ENCODE results near the gene SCUBE1.

DNA sequence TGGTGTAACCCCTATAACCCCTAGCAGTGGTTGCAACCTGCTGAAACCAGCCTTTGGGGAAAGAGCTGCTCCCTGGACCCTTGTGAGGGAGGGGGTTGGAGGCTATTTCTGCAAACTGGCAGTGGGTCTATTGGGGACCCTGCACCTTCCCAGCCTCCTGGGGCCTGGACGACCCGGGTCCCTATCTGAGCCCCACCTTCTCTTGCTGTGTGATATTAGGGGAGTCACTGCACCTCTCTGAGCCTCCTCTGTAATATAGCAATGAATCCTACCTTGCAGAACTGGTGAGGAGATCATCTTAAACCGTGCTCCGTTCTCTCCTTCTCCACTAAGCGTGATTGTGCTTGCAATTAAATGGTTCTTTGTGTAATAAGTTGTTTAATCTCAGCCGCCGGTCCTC lies 44.6 kb upstream of the SCUBE1 start:
- TF ChIP-seq, protein P1, sequence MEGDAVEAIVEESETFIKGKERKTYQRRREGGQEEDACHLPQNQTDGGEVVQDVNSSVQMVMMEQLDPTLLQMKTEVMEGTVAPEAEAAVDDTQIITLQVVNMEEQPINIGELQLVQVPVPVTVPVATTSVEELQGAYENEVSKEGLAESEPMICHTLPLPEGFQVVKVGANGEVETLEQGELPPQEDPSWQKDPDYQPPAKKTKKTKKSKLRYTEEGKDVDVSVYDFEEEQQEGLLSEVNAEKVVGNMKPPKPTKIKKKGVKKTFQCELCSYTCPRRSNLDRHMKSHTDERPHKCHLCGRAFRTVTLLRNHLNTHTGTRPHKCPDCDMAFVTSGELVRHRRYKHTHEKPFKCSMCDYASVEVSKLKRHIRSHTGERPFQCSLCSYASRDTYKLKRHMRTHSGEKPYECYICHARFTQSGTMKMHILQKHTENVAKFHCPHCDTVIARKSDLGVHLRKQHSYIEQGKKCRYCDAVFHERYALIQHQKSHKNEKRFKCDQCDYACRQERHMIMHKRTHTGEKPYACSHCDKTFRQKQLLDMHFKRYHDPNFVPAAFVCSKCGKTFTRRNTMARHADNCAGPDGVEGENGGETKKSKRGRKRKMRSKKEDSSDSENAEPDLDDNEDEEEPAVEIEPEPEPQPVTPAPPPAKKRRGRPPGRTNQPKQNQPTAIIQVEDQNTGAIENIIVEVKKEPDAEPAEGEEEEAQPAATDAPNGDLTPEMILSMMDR (conservative IDR thresholded peaks at IDR 0.05) = no peak
- TF ChIP-seq EZH2 (IDR thresholded peaks at IDR 0.05; ENCODE audit: low read depth) = no peak

All from PC-9 (cell line).